Measurements from ENCODE around the gene MARCHF6.

DNA sequence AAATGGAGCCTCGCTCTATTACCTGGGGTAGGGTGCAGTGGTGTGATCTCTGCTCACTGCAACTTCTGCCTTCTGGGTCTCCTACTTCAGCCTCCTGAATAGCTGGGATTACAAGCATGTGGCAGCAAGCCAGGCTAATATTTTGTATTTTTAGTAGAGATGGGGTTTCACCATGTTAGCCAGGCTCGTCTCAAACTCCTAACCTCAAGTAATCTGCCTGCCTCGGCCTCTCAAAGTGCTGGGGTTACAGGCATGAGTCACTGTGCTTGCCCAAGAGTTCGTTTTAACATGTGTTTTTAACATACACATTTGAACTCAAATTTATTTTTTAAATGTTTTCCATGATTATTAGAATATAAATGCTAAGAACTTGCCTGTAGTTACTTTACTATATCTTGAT, 34.2 kb downstream of the MARCHF6 start:
- TF ChIP-seq CTCF (IDR thresholded peaks at IDR 0.05; ENCODE audit: low read depth, low read length): no peak
- TF ChIP-seq EZH2phosphoT487 (IDR thresholded peaks at IDR 0.05; ENCODE audit: low read depth): no peak

All from OCI-LY3 (cell line).